Neural progenitor cell (in vitro differentiated cells): ENCODE data around the gene SYTL2.

Source experiments
- EZH2 ChIP-seq: fragments of 200-600 bp; sonication (generic); IDR thresholded peaks from 2 replicates; pipeline ENCODE4 v1.6.1; 2017; ENCODE audit warnings: antibody characterized with exemption, mild to moderate bottlenecking, moderate library complexity
- EZH2phosphoT487 ChIP-seq: fragments of 200-600 bp; sonication (generic); IDR thresholded peaks from 2 replicates; pipeline ENCODE4 v1.6.1; 2017; ENCODE audit warnings: antibody characterized with exemption
- TF ChIP-seq, protein P1 (sequence below): fragments of 200-600 bp; sonication (generic); IDR thresholded peaks from 2 replicates; pipeline ENCODE4 v1.5.1; 2017; ENCODE audit warnings: antibody characterized with exemption, mild to moderate bottlenecking

- TF ChIP-seq, protein P1, sequence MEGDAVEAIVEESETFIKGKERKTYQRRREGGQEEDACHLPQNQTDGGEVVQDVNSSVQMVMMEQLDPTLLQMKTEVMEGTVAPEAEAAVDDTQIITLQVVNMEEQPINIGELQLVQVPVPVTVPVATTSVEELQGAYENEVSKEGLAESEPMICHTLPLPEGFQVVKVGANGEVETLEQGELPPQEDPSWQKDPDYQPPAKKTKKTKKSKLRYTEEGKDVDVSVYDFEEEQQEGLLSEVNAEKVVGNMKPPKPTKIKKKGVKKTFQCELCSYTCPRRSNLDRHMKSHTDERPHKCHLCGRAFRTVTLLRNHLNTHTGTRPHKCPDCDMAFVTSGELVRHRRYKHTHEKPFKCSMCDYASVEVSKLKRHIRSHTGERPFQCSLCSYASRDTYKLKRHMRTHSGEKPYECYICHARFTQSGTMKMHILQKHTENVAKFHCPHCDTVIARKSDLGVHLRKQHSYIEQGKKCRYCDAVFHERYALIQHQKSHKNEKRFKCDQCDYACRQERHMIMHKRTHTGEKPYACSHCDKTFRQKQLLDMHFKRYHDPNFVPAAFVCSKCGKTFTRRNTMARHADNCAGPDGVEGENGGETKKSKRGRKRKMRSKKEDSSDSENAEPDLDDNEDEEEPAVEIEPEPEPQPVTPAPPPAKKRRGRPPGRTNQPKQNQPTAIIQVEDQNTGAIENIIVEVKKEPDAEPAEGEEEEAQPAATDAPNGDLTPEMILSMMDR: no peak
- no peak for TF ChIP-seq EZH2
- no peak for TF ChIP-seq EZH2phosphoT487
Measured at GRCh38 chr11:85724748-85725465, 86.0 kb downstream of the SYTL2 start.
